LNCaP clone FGC (cell line): ENCODE measurements around the gene SIPA1L3.
A peak's percentile ranks its signal among the peaks of the same experiment; 100 is the strongest.

Source experiments
- DNase-seq: peaks from one replicate; pipeline ENCODE4 v3.0.0-alpha.2; 2011; ENCODE audit warnings: low read depth
- H3K4me3 ChIP-seq: 2 replicates; pipeline ENCODE4 v1.5.1; 2011; ENCODE audit warnings: mild to moderate bottlenecking, low read depth, low read length, control low read depth
- TF ChIP-seq, protein P1 (sequence below): IDR thresholded peaks from 2 replicates; pipeline ENCODE4 v1.5.1; 2012; ENCODE audit warnings: mild to moderate bottlenecking; ENCODE audit not compliant: control insufficient read depth, insufficient read depth; ENCODE audit errors: extremely low read depth

SIPA1L3 gene

GRCh38 chr19:38073841-38074685 is 167.1 kb downstream of the SIPA1L3 start:
- no peak for DNase-seq
- H3K4me3 ChIP-seq, result no peak overlapping the region
- TF ChIP-seq, protein P1, sequence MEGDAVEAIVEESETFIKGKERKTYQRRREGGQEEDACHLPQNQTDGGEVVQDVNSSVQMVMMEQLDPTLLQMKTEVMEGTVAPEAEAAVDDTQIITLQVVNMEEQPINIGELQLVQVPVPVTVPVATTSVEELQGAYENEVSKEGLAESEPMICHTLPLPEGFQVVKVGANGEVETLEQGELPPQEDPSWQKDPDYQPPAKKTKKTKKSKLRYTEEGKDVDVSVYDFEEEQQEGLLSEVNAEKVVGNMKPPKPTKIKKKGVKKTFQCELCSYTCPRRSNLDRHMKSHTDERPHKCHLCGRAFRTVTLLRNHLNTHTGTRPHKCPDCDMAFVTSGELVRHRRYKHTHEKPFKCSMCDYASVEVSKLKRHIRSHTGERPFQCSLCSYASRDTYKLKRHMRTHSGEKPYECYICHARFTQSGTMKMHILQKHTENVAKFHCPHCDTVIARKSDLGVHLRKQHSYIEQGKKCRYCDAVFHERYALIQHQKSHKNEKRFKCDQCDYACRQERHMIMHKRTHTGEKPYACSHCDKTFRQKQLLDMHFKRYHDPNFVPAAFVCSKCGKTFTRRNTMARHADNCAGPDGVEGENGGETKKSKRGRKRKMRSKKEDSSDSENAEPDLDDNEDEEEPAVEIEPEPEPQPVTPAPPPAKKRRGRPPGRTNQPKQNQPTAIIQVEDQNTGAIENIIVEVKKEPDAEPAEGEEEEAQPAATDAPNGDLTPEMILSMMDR, result no peak

DNA sequence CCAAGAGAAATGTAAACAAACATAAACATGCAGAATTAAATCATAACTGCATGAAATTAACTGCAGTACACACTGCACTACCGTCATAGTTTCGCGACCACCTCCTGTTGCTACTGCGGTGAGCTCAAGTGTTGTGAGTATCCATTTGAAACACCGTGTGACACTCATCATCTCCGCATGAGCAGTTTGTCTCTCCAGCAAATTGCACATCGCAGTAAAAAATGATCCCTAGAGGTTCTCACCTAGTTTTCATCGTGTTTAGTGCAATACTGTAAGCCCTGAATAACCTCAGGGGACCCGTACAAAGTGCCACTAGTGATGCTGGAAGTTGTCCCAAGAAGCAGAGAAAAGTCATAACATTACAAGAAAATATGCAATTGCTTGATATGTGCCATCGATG is 169.3 kb downstream of the SIPA1L3 start:
- TF ChIP-seq, protein P1, result no peak
- H3K4me3 ChIP-seq, result no peak overlapping the region
- DNase-seq, result no peak

DNA sequence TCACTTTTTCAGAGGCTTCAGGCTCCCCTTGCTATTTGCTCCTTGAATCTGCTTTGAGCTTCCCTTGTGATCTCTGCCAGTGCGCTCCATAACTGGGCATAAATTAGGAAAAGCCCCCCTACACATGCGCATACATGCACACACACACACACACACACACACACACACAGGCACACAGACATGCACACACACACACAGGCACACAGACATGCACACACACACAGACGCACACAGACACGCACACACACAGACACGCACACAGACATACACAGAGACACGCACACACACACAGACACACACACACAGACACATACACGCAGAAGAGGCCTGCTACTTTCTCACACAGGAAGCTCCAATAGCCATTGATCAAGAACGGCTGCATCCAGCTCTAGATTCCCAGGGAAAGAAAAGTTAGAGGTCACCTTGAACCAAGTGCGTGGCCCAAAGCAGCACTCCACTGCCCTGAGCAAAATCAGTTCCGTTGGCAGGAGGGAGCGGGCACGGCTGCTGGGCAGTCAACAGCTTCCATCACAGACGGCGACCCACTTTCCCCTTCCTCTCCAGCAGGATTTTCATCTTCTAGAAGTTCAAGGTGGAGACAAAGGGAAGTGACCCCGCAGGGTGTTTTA is 171.4 kb downstream of the SIPA1L3 start:
- TF ChIP-seq, protein P1, result no peak
- no peak for DNase-seq
- H3K4me3 ChIP-seq, result no peak overlapping the region

- H3K4me3 ChIP-seq, result no peak overlapping the region
- TF ChIP-seq, protein P1, result no peak
- peak; percentile 65 for DNase-seq
Observed at GRCh38 chr19:38079926-38080380, 172.9 kb downstream of the SIPA1L3 start.

DNA sequence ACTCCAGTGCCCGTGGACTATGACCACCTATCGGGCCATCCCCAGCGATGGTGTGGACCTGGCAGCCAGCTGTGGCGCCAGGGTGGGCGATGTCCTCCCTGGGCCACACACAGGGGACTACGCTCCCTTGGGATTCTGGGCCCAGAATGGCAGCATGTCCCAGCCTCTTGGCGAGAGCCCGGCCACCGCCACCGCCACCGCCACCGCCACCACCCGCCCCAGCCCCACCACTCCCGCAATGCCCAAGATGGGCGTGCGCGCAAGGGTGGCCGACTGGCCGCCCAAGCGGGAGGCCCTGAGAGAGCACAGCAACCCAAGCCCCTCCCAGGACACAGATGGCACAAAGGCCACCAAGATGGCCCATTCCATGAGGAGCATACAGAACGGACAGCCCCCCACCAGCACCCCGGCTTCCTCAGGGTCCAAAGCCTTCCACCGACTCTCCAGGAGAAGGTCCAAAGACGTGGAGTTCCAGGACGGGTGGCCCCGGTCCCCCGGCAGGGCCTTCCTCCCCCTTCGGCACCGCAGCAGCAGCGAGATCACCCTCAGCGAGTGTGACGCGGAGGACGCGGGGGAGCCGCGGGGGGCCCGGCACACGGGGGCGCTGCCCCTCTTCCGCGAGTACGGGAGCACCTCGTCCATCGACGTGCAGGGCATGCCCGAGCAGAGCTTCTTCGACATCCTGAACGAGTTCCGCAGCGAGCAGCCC is 174.7 kb downstream of the SIPA1L3 start:
- no peak overlapping the region for H3K4me3 ChIP-seq
- DNase-seq, result no peak
- TF ChIP-seq, protein P1, result no peak

GRCh38 chr19:38082256-38083118 is 175.5 kb downstream of the SIPA1L3 start:
- no peak for DNase-seq

More at GRCh38 chr19:38082256-38083118, 175.5 kb downstream of the SIPA1L3 start:
- TF ChIP-seq, protein P1, result no peak
- no peak overlapping the region for H3K4me3 ChIP-seq
